CD14-positive monocyte (primary cell): ENCODE data around the gene FGF14. TPM values are rescaled to one million over a fixed set of nuclear protein-coding genes. Genes with fewer than 3 reads are reported as not detected.

Experiments used
- DNase-seq, 3 donors: peaks; one replicate each; pipeline ENCODE4 v3.0.0-alpha.2; 2011 to 2022
- H2AFZ ChIP-seq: 2 replicates; pipeline ENCODE4 v1.6.0; 2012; ENCODE audit warnings: mild to moderate bottlenecking, low read depth, low read length, inconsistent platforms; ENCODE audit not compliant: insufficient read depth, poor library complexity, severe bottlenecking
- H3K27ac ChIP-seq, 2 donors: 1 replicate in 1 of 2; 2 replicates in 1 of 2; pipeline ENCODE4 v1.5.1; 2012 to 2013; ENCODE audit warnings: low read length in 2 of 2, control low read depth in 1 of 2, inconsistent platforms in 1 of 2, low read depth in 1 of 2, mild to moderate bottlenecking in 1 of 2
- H3K27me3 ChIP-seq, 2 donors: one replicate each; pipeline versions ENCODE4 v1.6.0 to v1.6.1; 2011 to 2013; ENCODE audit warnings: low read length in 2 of 2; ENCODE audit not compliant: control insufficient read depth in 2 of 2, insufficient read depth in 2 of 2
- H3K36me3 ChIP-seq, 2 donors: replicated peaks in 1 of 2; 1 replicate in 1 of 2; 2 replicates in 1 of 2; pipeline versions ENCODE4 v1.5.1 to v1.6.1; 2012 to 2013; ENCODE audit warnings: low read length in 2 of 2, control low read depth in 1 of 2, inconsistent platforms in 1 of 2, mild to moderate bottlenecking in 1 of 2; ENCODE audit not compliant: insufficient read depth in 2 of 2, control insufficient read depth in 1 of 2
- H3K4me1 ChIP-seq, 2 donors: 1 replicate in 1 of 2; 2 replicates in 1 of 2; pipeline versions ENCODE4 v1.5.1 to v1.6.1; 2012 to 2013; ENCODE audit warnings: low read length in 2 of 2, control low read depth in 1 of 2, inconsistent platforms in 1 of 2, mild to moderate bottlenecking in 1 of 2, moderate library complexity in 1 of 2; ENCODE audit not compliant: insufficient read depth in 2 of 2, control insufficient read depth in 1 of 2
- H3K4me2 ChIP-seq: replicated peaks from 2 replicates; pipeline ENCODE3; 2012; ENCODE audit warnings: low read length, moderate library complexity, mild to moderate bottlenecking; ENCODE audit not compliant: poor library complexity, severe bottlenecking; ENCODE audit errors: extremely low read depth
- H3K4me3 ChIP-seq, 3 experiments: fragments of 200-600 bp in 1 of 3; sonication (generic) in 1 of 3; replicated peaks in 1 of 3; 1 replicate in 2 of 3; 2 replicates in 1 of 3; pipeline ENCODE4 v1.5.1; 2011 to 2013; ENCODE audit warnings: low read length in 3 of 3, mild to moderate bottlenecking in 3 of 3, control low read depth in 2 of 3, low read depth in 2 of 3, inconsistent platforms in 1 of 3, moderate library complexity in 1 of 3
- H3K79me2 ChIP-seq: 2 replicates; pipeline ENCODE4 v1.6.0; 2012; ENCODE audit warnings: mild to moderate bottlenecking, control low read depth, inconsistent platforms, low read length, moderate library complexity; ENCODE audit not compliant: insufficient read depth
- H3K9ac ChIP-seq: 2 replicates; pipeline ENCODE4 v1.6.0; 2017; ENCODE audit warnings: low read length, mild to moderate bottlenecking; ENCODE audit not compliant: insufficient read depth, poor library complexity, severe bottlenecking
- H3K9me3 ChIP-seq, 2 donors: replicated peaks in 1 of 2; 1 replicate in 1 of 2; 2 replicates in 1 of 2; pipeline versions ENCODE4 v1.5.1 to v1.6.1; 2012 to 2013; ENCODE audit warnings: low read length in 2 of 2, control low read depth in 1 of 2; ENCODE audit not compliant: control insufficient read depth in 1 of 2, insufficient read depth in 1 of 2
- H4K20me1 ChIP-seq: 2 replicates; pipeline ENCODE4 v1.6.0; 2012; ENCODE audit warnings: mild to moderate bottlenecking, low read length, control low read depth, moderate library complexity; ENCODE audit not compliant: insufficient read depth
- H3K27ac Mint-ChIP-seq, 7 donors: one replicate each; pipeline ENCODE4 v1.8.0; 2020; ENCODE audit warnings: mild to moderate bottlenecking in 7 of 7, mixed read lengths in 7 of 7, moderate library complexity in 6 of 7, inconsistent platforms in 2 of 7
- H3K27me3 Mint-ChIP-seq, 3 donors: one replicate each; pipeline ENCODE4 v1.8.0; 2021 to 2022; ENCODE audit warnings: low read depth in 3 of 3, mild to moderate bottlenecking in 3 of 3, mixed read lengths in 3 of 3, moderate library complexity in 3 of 3, inconsistent platforms in 1 of 3
- H3K36me3 Mint-ChIP-seq, 2 donors: one replicate each; pipeline ENCODE4 v1.8.0; 2020; ENCODE audit warnings: mixed read lengths in 2 of 2, inconsistent platforms in 1 of 2, mild to moderate bottlenecking in 1 of 2
- H3K4me1 Mint-ChIP-seq: one replicate; pipeline ENCODE4 v1.8.0; 2020; ENCODE audit warnings: mild to moderate bottlenecking, mixed read lengths
- H3K4me3 Mint-ChIP-seq, 2 donors: one replicate each; pipeline ENCODE4 v1.8.0; 2020; ENCODE audit warnings: mild to moderate bottlenecking in 2 of 2, mixed read lengths in 2 of 2, moderate library complexity in 1 of 2
- H3K9me3 Mint-ChIP-seq, 7 donors: one replicate each; pipeline ENCODE4 v1.8.0; 2020 to 2022; ENCODE audit warnings: mixed read lengths in 7 of 7, mild to moderate bottlenecking in 6 of 7, moderate library complexity in 6 of 7, inconsistent platforms in 2 of 7
- CTCF ChIP-seq: fragments of 200-600 bp; IDR thresholded peaks from one replicate; pipeline ENCODE4 v1.8.0; 2022; ENCODE audit warnings: antibody characterized with exemption, mild to moderate bottlenecking
- WGBS: methylation state at CpG from one replicate; pipeline ENCODE4 v1.1.5; 2013; ENCODE audit warnings: missing lambda C conversion rate; ENCODE audit not compliant: insufficient coverage; 5-methylcytosine and 5-hydroxymethylcytosine counted together
- intact Hi-C, 2 donors: fragments of 100-400 bp; cut with micrococcal nuclease; formaldehyde crosslinking; loops; one replicate each; pipeline versions ENCODE4 v1.15.0 to v1.15.1; 2023
- polyA plus RNA-seq, 3 donors: library from polyadenylated mRNA; depleted of rRNA in 1 of 3; unstranded in 2 of 3; stranded (reverse) in 1 of 3; fragments of 300-500 nt in 2 of 3; fragments of >200 nt in 1 of 3; fragmentation: Illumina TruSeq in 2 of 3; gene quantifications; 1 replicate in 2 of 3; 2 replicates in 1 of 3; pipeline ENCODE4 v1.2.3, GENCODE V29; 2012 to 2021

The FGF14 gene
- polyA plus RNA-seq, 3 donors = not detected

GRCh38 chr13:101686003-101686402 lies 715.8 kb downstream of the FGF14 start:
- Mint-ChIP-seq H3K9me3 (peaks cover 0 to 2% (median 0%) of the 10 kb centered on the region in 7 donors), H3K27me3 (no peaks in the 10 kb centered on the region), H3K4me3 (no peak overlapping the region), H3K36me3 (no peaks in the 10 kb centered on the region), H3K4me1 (no peaks in the 10 kb centered on the region), H3K27ac (no peak overlapping the region)
- no peak for TF ChIP-seq CTCF
- Histone ChIP-seq H3K27me3 (no peaks in the 10 kb centered on the region), H2AFZ (no peak overlapping the region), H3K79me2 (no peaks in the 10 kb centered on the region), H3K4me1 (no peaks in the 10 kb centered on the region), H3K4me2 (no peak overlapping the region), H3K36me3 (no peaks in the 10 kb centered on the region), H3K9me3 (no peaks in the 10 kb centered on the region), H3K9ac (no peak overlapping the region), H3K4me3 (no peak overlapping the region), H3K27ac (no peak overlapping the region), H4K20me1 (no peaks in the 10 kb centered on the region)
- 85% methylated on average over 2 of the region's 2 CpGs for WGBS
- intact Hi-C loops = no loop called here
- no peak for DNase-seq

DNA sequence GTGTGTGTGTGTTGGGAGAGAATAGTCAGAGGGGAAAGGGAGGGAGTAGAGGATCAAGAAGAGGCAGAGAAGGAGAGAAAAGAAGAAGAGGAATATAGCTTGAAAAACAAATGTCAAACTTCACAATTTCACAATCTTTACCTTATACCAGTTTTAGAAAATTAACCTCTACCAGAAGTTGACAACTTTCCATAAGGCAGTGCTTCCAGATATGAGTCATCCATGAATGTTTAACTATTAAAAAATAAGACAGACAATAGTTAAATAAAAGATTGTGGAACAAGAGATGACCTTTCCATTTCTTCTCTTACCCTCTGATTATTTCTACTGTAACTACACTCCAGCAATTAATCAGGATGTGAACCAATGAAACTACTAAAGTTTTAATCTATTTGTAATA lies 720.0 kb downstream of the FGF14 start:
- Mint-ChIP-seq H3K9me3 (peaks cover 0 to 2% (median 0%) of the 10 kb centered on the region in 7 donors), H3K4me3 (no peak overlapping the region), H3K36me3 (no peaks in the 10 kb centered on the region), H3K27me3 (peaks cover 0 to 2% (median 0%) of the 10 kb centered on the region in 3 donors), H3K27ac (no peak overlapping the region), H3K4me1 (no peaks in the 10 kb centered on the region)
- Histone ChIP-seq H4K20me1 (no peaks in the 10 kb centered on the region), H3K9me3 (no peaks in the 10 kb centered on the region), H3K9ac (no peak overlapping the region), H3K27me3 (no peaks in the 10 kb centered on the region), H3K27ac (no peak overlapping the region), H3K36me3 (no peaks in the 10 kb centered on the region), H2AFZ (no peak overlapping the region), H3K4me3 (no peak overlapping the region), H3K79me2 (no peaks in the 10 kb centered on the region), H3K4me1 (no peaks in the 10 kb centered on the region), H3K4me2 (no peak overlapping the region)
- no peak for DNase-seq
- intact Hi-C loops = no loop called here
- TF ChIP-seq CTCF = no peak
